Esophagus squamous epithelium (tissue), 4 donors: ENCODE results near the gene TMEM213.

ENCODE experiments used
- CTCF ChIP-seq, 6 experiments: fragments of 450-650 bp in 4 of 6; fragments of 200-600 bp in 2 of 6; sonication (generic) in 2 of 6; IDR thresholded peaks; one replicate each; pipeline ENCODE4 v1.5.1; 2016 to 2019; ENCODE audit warnings: antibody characterized with exemption in 6 of 6, mild to moderate bottlenecking in 4 of 6, moderate library complexity in 4 of 6
- POLR2A ChIP-seq, 4 donors: fragments of 450-650 bp; IDR thresholded peaks; one replicate each; pipeline ENCODE4 v1.6.1; 2017; ENCODE audit warnings: antibody characterized with exemption in 4 of 4, mild to moderate bottlenecking in 4 of 4, moderate library complexity in 3 of 4

- peak; percentile 49 to 76 (median 64) for TF ChIP-seq CTCF (IDR thresholded peaks at IDR 0.05)
- no peak for TF ChIP-seq POLR2A (IDR thresholded peaks at IDR 0.05)
These were observed 88.7 kb downstream of the TMEM213 start for GRCh38 chr7:138886501-138886917.
